ENCODE measurements around the gene C4orf50. TPM values are rescaled to one million over a fixed set of nuclear protein-coding genes. Genes with fewer than 3 reads are reported as not detected.

Gene C4orf50
- total RNA-seq, 1 donor from 2014 or later = 0.12 TPM

- intact Hi-C loops (cut with DNase I) = no loop called here
- no peak for TF ChIP-seq CTCF (IDR thresholded peaks at IDR 0.05)
- H3K4me1 ChIP-seq = no peaks in the 10 kb centered on the region
- no peak for ATAC-seq
- H3K27ac ChIP-seq = no peak overlapping the region
- peak; percentile 40 for DNase-seq
- H3K4me3 ChIP-seq = no peak overlapping the region
- no peaks in the 10 kb centered on the region for H3K36me3 ChIP-seq
- peaks cover 21% of the 10 kb centered on the region for H3K27me3 ChIP-seq
- H3K9me3 ChIP-seq = no peaks in the 10 kb centered on the region
Observed at GRCh38 chr4:6002492-6002833, 15.8 kb downstream of the C4orf50 start.

GRCh38 chr4:6001680-6002491, 16.3 kb downstream of the C4orf50 start:
- Histone ChIP-seq H3K9me3 (no peaks in the 10 kb centered on the region), H3K27ac (no peak overlapping the region), H3K27me3 (peaks cover 17% of the 10 kb centered on the region), H3K36me3 (no peaks in the 10 kb centered on the region), H3K4me1 (no peaks in the 10 kb centered on the region), H3K4me3 (no peak overlapping the region)
- TF ChIP-seq CTCF (IDR thresholded peaks at IDR 0.05) = no peak
- ATAC-seq (no peak), DNase-seq (peak; percentile 11)
- intact Hi-C loops (cut with DNase I) = no loop called here

- ATAC-seq (no peak), DNase-seq (peak; percentile 21)
- H3K4me3 ChIP-seq = no peak overlapping the region
- H3K4me1 ChIP-seq = no peaks in the 10 kb centered on the region
- no peaks in the 10 kb centered on the region for H3K36me3 ChIP-seq
- peaks cover 6% of the 10 kb centered on the region for H3K27me3 ChIP-seq
- H3K27ac ChIP-seq = no peak overlapping the region
- no peak for TF ChIP-seq CTCF (IDR thresholded peaks at IDR 0.05)
- intact Hi-C loops (cut with DNase I) = no loop called here
- H3K9me3 ChIP-seq = no peaks in the 10 kb centered on the region
Observed at GRCh38 chr4:5999830-6000365, 18.3 kb downstream of the C4orf50 start.

GRCh38 chr4:5999356-5999755, 18.9 kb downstream of the C4orf50 start:
- Histone ChIP-seq H3K9me3 (no peaks in the 10 kb centered on the region), H3K27me3 (peaks cover 6% of the 10 kb centered on the region), H3K4me3 (no peak overlapping the region), H3K27ac (no peak overlapping the region), H3K36me3 (no peaks in the 10 kb centered on the region), H3K4me1 (no peaks in the 10 kb centered on the region)
- intact Hi-C loops (cut with DNase I) = no loop called here
- no peak for TF ChIP-seq CTCF (IDR thresholded peaks at IDR 0.05)
- DNase-seq (no peak), ATAC-seq (no peak)

- peak; percentile 82 for ATAC-seq
- Histone ChIP-seq H3K36me3 (no peaks in the 10 kb centered on the region), H3K27ac (no peak overlapping the region), H3K4me1 (no peaks in the 10 kb centered on the region), H3K9me3 (no peaks in the 10 kb centered on the region), H3K4me3 (no peak overlapping the region), H3K27me3 (peaks cover 6% of the 10 kb centered on the region)
- intact Hi-C loops (cut with DNase I) = no loop called here
- peak; percentile 91 for TF ChIP-seq CTCF (IDR thresholded peaks at IDR 0.05)
- DNase-seq = peak; percentile 66
Observed at GRCh38 chr4:5998333-5998936, 19.8 kb downstream of the C4orf50 start.

Measured in upper lobe of right lung (tissue), 1 donor.